ENCODE measurements around the gene RCN2.
A peak's percentile ranks its signal among the peaks of the same experiment; 100 is the strongest.
"Not testable (repeated sequence)": the region's sequence is repeated elsewhere in the genome, so short reads cannot be mapped to it uniquely, and the experiment has no call there.

The RCN2 gene

GRCh38 chr15:76963596-76963995 lies 32.0 kb downstream of the RCN2 start:
- FAIRE-seq, result no peak
- TF ChIP-seq TAF1 (IDR thresholded peaks at IDR 0.05; ENCODE audit: borderline replicate concordance, low read depth, low read length), result no peak
- no peak for DNase-seq (ENCODE audit: insufficient read length)

DNA sequence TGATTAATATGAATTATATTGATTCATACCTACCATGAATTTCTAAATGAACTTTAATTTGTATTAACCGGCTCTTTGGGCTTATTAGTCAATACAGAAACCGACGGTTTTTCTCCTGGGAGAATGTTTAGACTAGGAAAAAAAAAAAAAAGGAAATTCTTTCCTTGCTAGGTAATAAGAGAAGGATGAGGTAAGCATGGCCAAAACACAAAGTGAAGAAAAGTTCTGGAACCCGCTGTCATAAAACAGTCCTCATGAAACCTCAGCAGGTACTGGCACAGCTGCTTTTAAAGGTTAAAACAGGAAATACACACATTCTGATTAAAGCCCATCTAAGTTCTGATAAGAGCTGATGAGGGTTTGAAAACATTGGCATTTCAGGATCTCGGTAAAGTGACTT lies 32.6 kb downstream of the RCN2 start:
- DNase-seq (ENCODE audit: insufficient read length) (no peak), FAIRE-seq (no peak)
- TF ChIP-seq POLR2A (IDR thresholded peaks at IDR 0.05; ENCODE audit: low read depth, low read length), result no peak
- no peak for TF ChIP-seq TAF1 (IDR thresholded peaks at IDR 0.05; ENCODE audit: borderline replicate concordance, low read depth, low read length)
- TF ChIP-seq POLR2AphosphoS5 (IDR thresholded peaks at IDR 0.05; ENCODE audit: low read depth, low read length), result no peak

DNA sequence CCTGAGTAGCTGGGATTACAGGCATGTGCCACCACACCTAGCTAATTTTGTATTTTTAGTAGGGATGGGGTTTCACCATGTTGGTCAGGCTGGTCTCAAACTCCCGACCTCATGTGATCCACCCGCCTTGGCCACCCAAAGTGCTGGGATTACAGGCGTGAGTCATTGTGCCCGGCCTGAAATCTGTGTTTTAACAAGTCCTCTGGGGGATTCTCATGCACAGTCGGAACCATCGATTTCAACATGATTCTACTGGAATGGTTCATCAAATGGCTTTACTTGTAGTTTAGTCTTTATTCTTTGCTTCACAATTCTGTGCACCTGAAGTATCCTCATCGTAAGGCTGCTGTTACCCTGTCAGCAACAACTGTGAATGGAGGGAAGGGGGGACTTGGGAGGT lies 34.5 kb downstream of the RCN2 start:
- FAIRE-seq; DNase-seq (ENCODE audit: insufficient read length): not testable (repeated sequence)

DNA sequence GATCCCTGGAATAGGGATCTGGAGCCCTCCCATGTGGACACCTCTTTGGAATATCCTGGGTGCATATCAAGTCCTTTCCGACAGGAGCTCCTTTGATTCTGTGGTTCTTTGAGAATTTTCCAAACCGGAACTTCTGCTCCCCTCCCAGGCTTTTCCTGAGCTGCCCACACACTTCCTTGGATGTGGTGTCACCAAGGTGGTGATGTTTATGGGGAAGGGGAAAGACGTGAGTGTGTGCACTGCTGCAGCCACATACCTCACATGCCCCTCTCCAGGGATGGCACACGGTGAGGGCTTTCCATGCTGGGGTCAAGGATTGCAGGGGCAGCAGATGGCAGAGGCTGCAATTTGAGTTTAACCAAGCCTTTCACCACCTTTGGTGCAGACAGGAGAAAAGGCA lies 35.5 kb downstream of the RCN2 start:
- no peak for DNase-seq (ENCODE audit: insufficient read length)
- TF ChIP-seq TAF1 (IDR thresholded peaks at IDR 0.05; ENCODE audit: borderline replicate concordance, low read depth, low read length), result no peak
- no peak for TF ChIP-seq POLR2A (IDR thresholded peaks at IDR 0.05; ENCODE audit: low read depth, low read length)
- TF ChIP-seq POLR2AphosphoS5 (IDR thresholded peaks at IDR 0.05; ENCODE audit: low read depth, low read length), result no peak
- no peak for FAIRE-seq

DNA sequence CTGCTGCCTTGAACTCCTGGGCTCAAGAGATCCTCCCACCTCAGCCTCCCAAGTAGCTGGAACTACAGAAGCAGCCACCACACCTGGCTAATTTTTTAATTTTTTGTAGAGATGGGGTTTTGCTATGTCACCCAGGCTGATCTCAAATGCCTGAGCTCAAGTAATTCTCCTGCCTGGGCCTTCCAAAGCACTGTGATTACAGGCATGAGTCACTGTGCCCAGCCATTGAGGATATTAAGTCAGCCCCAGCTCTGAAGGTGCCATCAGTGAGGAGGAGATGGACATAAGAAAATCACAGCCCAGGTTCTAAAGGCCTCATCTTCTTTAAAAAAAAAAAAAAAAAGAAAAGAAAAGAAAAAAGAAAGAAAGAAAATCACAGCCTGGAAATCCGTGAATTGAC lies 36.8 kb downstream of the RCN2 start:
- no peak for TF ChIP-seq POLR2A (IDR thresholded peaks at IDR 0.05; ENCODE audit: low read depth, low read length)
- TF ChIP-seq TAF1 (IDR thresholded peaks at IDR 0.05; ENCODE audit: borderline replicate concordance, low read depth, low read length), result no peak
- DNase-seq (ENCODE audit: insufficient read length) (no peak), FAIRE-seq (no peak)

GRCh38 chr15:76972389-76973361 lies 41.1 kb downstream of the RCN2 start:
- DNase-seq (ENCODE audit: insufficient read length), result no peak
- no peak for FAIRE-seq
- TF ChIP-seq TAF1 (IDR thresholded peaks at IDR 0.05; ENCODE audit: borderline replicate concordance, low read depth, low read length), result no peak
- no peak for TF ChIP-seq POLR2AphosphoS5 (IDR thresholded peaks at IDR 0.05; ENCODE audit: low read depth, low read length)
- no peak for TF ChIP-seq POLR2A (IDR thresholded peaks at IDR 0.05; ENCODE audit: low read depth, low read length)

- FAIRE-seq, result peak; percentile 56
- no peak for DNase-seq (ENCODE audit: insufficient read length)
- TF ChIP-seq POLR2AphosphoS5 (IDR thresholded peaks at IDR 0.05; ENCODE audit: low read depth, low read length) (no peak), POLR2A (IDR thresholded peaks at IDR 0.05; ENCODE audit: low read depth, low read length) (no peak), TAF1 (IDR thresholded peaks at IDR 0.05; ENCODE audit: borderline replicate concordance, low read depth, low read length) (no peak)
Observed at GRCh38 chr15:76973362-76973743, 41.8 kb downstream of the RCN2 start.

GRCh38 chr15:76973906-76974305 lies 42.4 kb downstream of the RCN2 start:
- TF ChIP-seq POLR2AphosphoS5 (IDR thresholded peaks at IDR 0.05; ENCODE audit: low read depth, low read length) (no peak), POLR2A (IDR thresholded peaks at IDR 0.05; ENCODE audit: low read depth, low read length) (no peak), TAF1 (IDR thresholded peaks at IDR 0.05; ENCODE audit: borderline replicate concordance, low read depth, low read length) (no peak)
- FAIRE-seq (no peak), DNase-seq (ENCODE audit: insufficient read length) (no peak)

- TF ChIP-seq TAF1 (IDR thresholded peaks at IDR 0.05; ENCODE audit: borderline replicate concordance, low read depth, low read length) (no peak), POLR2A (IDR thresholded peaks at IDR 0.05; ENCODE audit: low read depth, low read length) (no peak), POLR2AphosphoS5 (IDR thresholded peaks at IDR 0.05; ENCODE audit: low read depth, low read length) (no peak)
- FAIRE-seq, result no peak
- no peak for DNase-seq (ENCODE audit: insufficient read length)
Observed at GRCh38 chr15:76974456-76975036, 43.0 kb downstream of the RCN2 start.

DNA sequence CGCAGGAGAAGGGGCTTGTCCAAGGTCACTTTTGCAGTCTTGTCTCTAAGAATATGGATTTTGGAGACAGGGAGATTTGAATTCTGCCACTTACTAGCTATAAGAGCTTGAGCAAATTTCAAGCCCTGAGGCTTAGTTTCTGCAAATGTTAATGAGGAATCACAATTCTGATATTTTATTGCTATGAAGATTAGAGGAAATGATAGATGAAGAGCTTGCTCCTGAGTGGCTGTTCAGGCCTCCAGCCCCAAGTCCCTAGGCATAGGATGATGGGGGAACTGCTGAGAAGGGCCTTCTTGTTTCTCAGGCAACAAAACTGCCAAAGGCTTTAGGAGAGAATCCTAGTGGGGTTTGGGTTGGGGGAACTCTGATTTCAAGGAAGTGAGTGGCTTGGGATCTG lies 44.6 kb downstream of the RCN2 start:
- no peak for FAIRE-seq
- TF ChIP-seq POLR2AphosphoS5 (IDR thresholded peaks at IDR 0.05; ENCODE audit: low read depth, low read length) (no peak), TAF1 (IDR thresholded peaks at IDR 0.05; ENCODE audit: borderline replicate concordance, low read depth, low read length) (no peak), POLR2A (IDR thresholded peaks at IDR 0.05; ENCODE audit: low read depth, low read length) (no peak)

GRCh38 chr15:76976572-76977270 lies 45.2 kb downstream of the RCN2 start:
- TF ChIP-seq POLR2AphosphoS5 (IDR thresholded peaks at IDR 0.05; ENCODE audit: low read depth, low read length), result no peak
- TF ChIP-seq TAF1 (IDR thresholded peaks at IDR 0.05; ENCODE audit: borderline replicate concordance, low read depth, low read length), result no peak
- no peak for TF ChIP-seq POLR2A (IDR thresholded peaks at IDR 0.05; ENCODE audit: low read depth, low read length)

More for the DNA sequence above, 44.6 kb downstream of the RCN2 start:
- no peak for DNase-seq (ENCODE audit: insufficient read length)

More at GRCh38 chr15:76976572-76977270, 45.2 kb downstream of the RCN2 start:
- no peak for DNase-seq (ENCODE audit: insufficient read length)
- peak; percentile 21 for FAIRE-seq

Measured in GM12892 (cell line).